ENCODE data around the gene TRIM32.

GRCh38 chr9:116705531-116705930 lies 18.4 kb downstream of the TRIM32 start:
- TF ChIP-seq CTCF (optimal IDR thresholded peaks at IDR 0.05 in 1 of 3, IDR thresholded peaks at IDR 0.05 in 1 of 3, conservative IDR thresholded peaks at IDR 0.05 in 1 of 3; ENCODE audit: extremely low read depth in 1 of 3, insufficient read depth in 2 of 3, low read length in 3 of 3), result no peak
- no peak for TF ChIP-seq EZH2 (IDR thresholded peaks at IDR 0.05; ENCODE audit: low read length)

All from keratinocyte (primary cell).